Ishikawa (cell line): Measurements from ENCODE around the gene PDE4D.
A peak's percentile ranks its signal among the peaks of the same experiment; 100 is the strongest.

Experiments
- CEBPB ChIP-seq: IDR thresholded peaks from 2 replicates; pipeline ENCODE4 v1.6.1; 2012
- CREB1 ChIP-seq: IDR thresholded peaks from 2 replicates; pipeline ENCODE4 v1.6.1; 2012; ENCODE audit warnings: low read depth
- EGR1 ChIP-seq: IDR thresholded peaks from 2 replicates; pipeline ENCODE4 v1.6.1; 2012
- EP300 ChIP-seq: IDR thresholded peaks from 2 replicates; pipeline ENCODE4 v1.6.1; 2012; ENCODE audit warnings: borderline replicate concordance
- FOXM1 ChIP-seq: IDR thresholded peaks from 2 replicates; pipeline ENCODE4 v1.6.1; 2012; ENCODE audit warnings: low read depth, borderline replicate concordance
- MAX ChIP-seq: IDR thresholded peaks from 2 replicates; pipeline ENCODE4 v1.6.1; 2012
- NFIC ChIP-seq: IDR thresholded peaks from 2 replicates; pipeline ENCODE4 v1.6.1; 2012
- RAD21 ChIP-seq: IDR thresholded peaks from 2 replicates; pipeline ENCODE4 v1.6.1; 2012; ENCODE audit warnings: low read depth
- REST ChIP-seq: IDR thresholded peaks from 2 replicates; pipeline ENCODE4 v1.6.1; 2012; ENCODE audit warnings: low read depth, mild to moderate bottlenecking
- TAF1 ChIP-seq: IDR thresholded peaks from 2 replicates; pipeline ENCODE4 v1.6.1; 2012; ENCODE audit warnings: low read depth, mild to moderate bottlenecking
- TCF12 ChIP-seq: IDR thresholded peaks from 2 replicates; pipeline ENCODE4 v1.6.1; 2012; ENCODE audit warnings: low read depth
- TEAD4 ChIP-seq: IDR thresholded peaks from 2 replicates; pipeline ENCODE4 v1.6.1; 2012
- YY1 ChIP-seq: IDR thresholded peaks from 2 replicates; pipeline ENCODE4 v1.6.1; 2012; ENCODE audit warnings: low read depth
- ZBTB7A ChIP-seq: IDR thresholded peaks from 2 replicates; pipeline ENCODE4 v1.6.1; 2012; ENCODE audit warnings: low read depth
- TF ChIP-seq, protein P1 (sequence below): IDR thresholded peaks from 2 replicates; pipeline ENCODE4 v1.6.1; 2012

PDE4D gene

GRCh38 chr5:59385700-59386099, 507.8 kb downstream of the PDE4D start:
- TF ChIP-seq NFIC, result no peak
- TF ChIP-seq YY1, result no peak
- no peak for TF ChIP-seq ZBTB7A
- no peak for TF ChIP-seq EGR1
- TF ChIP-seq RAD21, result no peak
- TF ChIP-seq EP300, result no peak
- TF ChIP-seq FOXM1, result no peak
- TF ChIP-seq CEBPB, result no peak
- no peak for TF ChIP-seq CREB1
- no peak for TF ChIP-seq MAX
- no peak for TF ChIP-seq TEAD4
- TF ChIP-seq TCF12, result no peak
- no peak for TF ChIP-seq REST
- no peak for TF ChIP-seq TAF1
- TF ChIP-seq, protein P1, sequence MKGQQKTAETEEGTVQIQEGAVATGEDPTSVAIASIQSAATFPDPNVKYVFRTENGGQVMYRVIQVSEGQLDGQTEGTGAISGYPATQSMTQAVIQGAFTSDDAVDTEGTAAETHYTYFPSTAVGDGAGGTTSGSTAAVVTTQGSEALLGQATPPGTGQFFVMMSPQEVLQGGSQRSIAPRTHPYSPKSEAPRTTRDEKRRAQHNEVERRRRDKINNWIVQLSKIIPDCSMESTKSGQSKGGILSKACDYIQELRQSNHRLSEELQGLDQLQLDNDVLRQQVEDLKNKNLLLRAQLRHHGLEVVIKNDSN, result no peak

DNA sequence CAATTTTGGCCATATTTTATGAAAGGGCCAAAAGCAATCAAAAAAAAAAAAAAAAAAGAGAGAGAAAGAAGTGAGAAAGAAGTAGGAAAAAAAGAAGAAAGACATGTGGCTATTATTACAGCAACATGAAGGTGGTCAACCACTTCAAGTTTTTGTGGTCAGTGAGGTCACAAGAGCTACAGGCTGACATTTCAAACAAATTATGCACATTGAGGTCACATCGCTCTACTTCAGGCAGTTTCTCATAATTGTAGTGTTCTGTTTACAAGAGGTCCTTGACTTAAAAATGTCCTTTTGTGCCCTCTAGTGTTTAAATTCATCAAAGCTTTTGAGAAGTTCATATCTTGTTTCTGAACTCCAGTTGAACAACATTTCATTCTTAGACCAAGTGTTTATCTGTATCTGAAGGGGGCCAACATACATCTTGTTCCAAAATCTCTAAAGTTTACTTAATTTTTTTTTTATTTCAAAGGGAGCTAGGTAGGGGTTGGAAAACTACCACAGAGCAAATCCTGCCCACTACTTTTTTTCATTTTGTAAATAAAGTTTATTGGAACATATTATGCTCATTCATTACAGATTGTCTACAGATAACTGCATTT, 513.1 kb downstream of the PDE4D start:
- no peak for TF ChIP-seq TCF12
- TF ChIP-seq NFIC, result no peak
- peak; percentile 64 for TF ChIP-seq RAD21
- no peak for TF ChIP-seq MAX
- no peak for TF ChIP-seq FOXM1
- TF ChIP-seq EGR1, result no peak
- no peak for TF ChIP-seq TAF1

- TF ChIP-seq EP300 (no peak), MAX (no peak), TEAD4 (no peak), ZBTB7A (no peak), TAF1 (no peak), RAD21 (no peak), CREB1 (no peak), REST (no peak), CEBPB (no peak), EGR1 (no peak), FOXM1 (no peak)
- TF ChIP-seq, protein P1, result no peak
Measured at GRCh38 chr5:59371525-59372127, 521.9 kb downstream of the PDE4D start.

DNA sequence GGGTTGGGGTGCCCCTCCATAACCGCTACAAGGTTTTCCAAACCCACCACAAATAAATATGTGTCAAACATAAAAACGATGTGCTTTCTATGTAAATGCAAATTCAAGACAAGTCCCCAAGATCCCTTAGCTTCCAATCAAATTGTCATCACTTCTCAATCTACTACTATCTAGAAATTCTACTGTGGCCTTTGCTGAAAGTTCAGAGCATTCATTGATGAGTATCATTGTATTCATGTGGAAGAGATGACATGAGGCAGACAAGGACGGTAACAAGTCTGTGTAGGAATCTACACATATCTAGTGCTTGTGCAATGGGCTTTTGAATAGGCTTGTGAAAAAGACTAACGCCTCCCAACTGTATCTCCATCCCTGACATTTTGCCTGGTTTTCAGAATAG, 524.6 kb downstream of the PDE4D start:
- TF ChIP-seq ZBTB7A (no peak), RAD21 (no peak), CEBPB (no peak), TCF12 (no peak), TEAD4 (no peak), EP300 (no peak), FOXM1 (no peak), TAF1 (no peak), REST (no peak), YY1 (no peak), CREB1 (no peak)
